Fibroblast of villous mesenchyme (primary cell): ENCODE data around the gene MOGAT3. TPM values are rescaled to one million over a fixed set of nuclear protein-coding genes. Genes with fewer than 3 reads are reported as not detected.

Experiments used
- DNase-seq: peaks from one replicate; pipeline ENCODE4 v3.0.0-alpha.2; 2010; ENCODE audit warnings: low read depth
- H3K4me3 ChIP-seq: 2 replicates; pipeline ENCODE4 v1.5.1; 2011; ENCODE audit warnings: low read depth, mild to moderate bottlenecking, low read length
- CTCF ChIP-seq: IDR thresholded peaks from 2 replicates; pipeline ENCODE4 v1.5.1; 2012; ENCODE audit warnings: low read depth, mild to moderate bottlenecking, low read length; ENCODE audit not compliant: insufficient read depth
- total RNA-seq: library from RNA; depleted of rRNA; stranded (reverse); fragments of >200 nt; gene quantifications from 2 replicates; pipeline ENCODE4 v1.2.3, GENCODE V29; 2012

MOGAT3 gene
- total RNA-seq, 1 donor, result not detected

GRCh38 chr7:101241443-101242349, 40.9 kb upstream of the MOGAT3 start:
- no peak for TF ChIP-seq CTCF
- H3K4me3 ChIP-seq, result no peak overlapping the region
- no peak for DNase-seq

GRCh38 chr7:101241015-101241363, 40.2 kb upstream of the MOGAT3 start:
- no peak for DNase-seq
- no peak overlapping the region for H3K4me3 ChIP-seq
- no peak for TF ChIP-seq CTCF

GRCh38 chr7:101240226-101241014, 39.6 kb upstream of the MOGAT3 start:
- TF ChIP-seq CTCF, result no peak
- no peak for DNase-seq
- no peak overlapping the region for H3K4me3 ChIP-seq

- no peak overlapping the region for H3K4me3 ChIP-seq
- DNase-seq, result no peak
- TF ChIP-seq CTCF, result no peak
Measured at GRCh38 chr7:101239951-101240220, 39.0 kb upstream of the MOGAT3 start.

- no peak for TF ChIP-seq CTCF
- H3K4me3 ChIP-seq, result no peak overlapping the region
- DNase-seq, result no peak
Measured at GRCh38 chr7:101239191-101239950, 38.5 kb upstream of the MOGAT3 start.

- DNase-seq, result no peak
- TF ChIP-seq CTCF, result no peak
- no peak overlapping the region for H3K4me3 ChIP-seq
Measured at GRCh38 chr7:101238226-101239182, 37.7 kb upstream of the MOGAT3 start.
